HG03439 (cell line): ENCODE results near the gene CYP39A1.

Experiments
- ATAC-seq: cut with Tn5 transposase; IDR thresholded peaks from one replicate; pipeline ENCODE4 v1.9.1; 2021; ENCODE audit warnings: mild to moderate bottlenecking, moderate library complexity; ENCODE audit not compliant: unreplicated experiment

CYP39A1 gene, protein sequence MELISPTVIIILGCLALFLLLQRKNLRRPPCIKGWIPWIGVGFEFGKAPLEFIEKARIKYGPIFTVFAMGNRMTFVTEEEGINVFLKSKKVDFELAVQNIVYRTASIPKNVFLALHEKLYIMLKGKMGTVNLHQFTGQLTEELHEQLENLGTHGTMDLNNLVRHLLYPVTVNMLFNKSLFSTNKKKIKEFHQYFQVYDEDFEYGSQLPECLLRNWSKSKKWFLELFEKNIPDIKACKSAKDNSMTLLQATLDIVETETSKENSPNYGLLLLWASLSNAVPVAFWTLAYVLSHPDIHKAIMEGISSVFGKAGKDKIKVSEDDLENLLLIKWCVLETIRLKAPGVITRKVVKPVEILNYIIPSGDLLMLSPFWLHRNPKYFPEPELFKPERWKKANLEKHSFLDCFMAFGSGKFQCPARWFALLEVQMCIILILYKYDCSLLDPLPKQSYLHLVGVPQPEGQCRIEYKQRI

DNA sequence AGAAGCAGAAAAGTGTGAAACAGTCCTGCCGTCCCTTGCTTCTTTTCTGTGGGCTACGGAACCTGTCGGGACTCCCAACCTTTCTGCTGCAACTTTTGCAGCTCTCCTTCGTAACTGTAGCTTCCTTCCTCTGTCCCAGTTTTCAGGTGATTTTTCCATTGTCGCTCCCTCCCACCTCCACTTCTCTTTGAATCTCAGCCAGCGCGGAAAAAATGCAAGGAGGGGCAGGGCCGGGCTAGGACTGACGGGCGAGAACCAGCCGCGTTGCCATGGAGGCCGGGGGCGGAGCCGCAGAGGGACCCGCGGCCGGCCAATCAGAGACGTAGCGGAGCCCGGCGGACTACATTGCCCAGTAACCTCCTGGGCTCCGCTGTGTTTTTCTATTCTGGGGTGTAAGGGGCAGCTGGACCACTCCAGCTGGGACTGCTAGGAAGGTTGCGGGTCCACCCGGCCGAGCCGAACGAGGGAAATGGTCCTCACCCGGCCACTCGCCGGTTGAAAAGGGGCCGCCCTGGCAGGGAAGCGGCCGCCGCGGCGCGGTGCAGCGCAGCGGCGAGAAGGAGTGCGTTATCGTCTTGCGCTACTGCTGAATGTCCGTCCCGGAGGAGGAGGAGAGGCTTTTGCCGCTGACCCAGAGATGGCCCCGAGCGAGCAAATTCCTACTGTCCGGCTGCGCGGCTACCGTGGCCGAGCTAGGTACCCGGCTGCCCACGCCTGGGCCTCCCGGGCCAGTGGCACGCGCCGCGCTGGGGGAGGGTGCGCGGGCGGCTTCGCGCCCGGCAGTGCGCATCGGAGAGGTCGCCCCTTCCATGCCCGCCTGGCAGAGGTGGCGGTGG, at the start of gene CYP39A1, which contains the start of gene SLC25A27:
TSS of gene CYP39A1 (minus strand) at position 216 of the 836 bp plus-strand sequence. CDS start 236 bp downstream, outside the sequence.
TSS of gene SLC25A27 (plus strand) at position 373 of the 836 bp plus-strand sequence. CDS start at position 591, 218 bp downstream.
- peak; percentile 100 for ATAC-seq

GRCh38 chr6:46699970-46700369, 47.4 kb upstream of the CYP39A1 start:
- ATAC-seq = no peak

- ATAC-seq = no peak
These were observed 38.4 kb upstream of the CYP39A1 start for GRCh38 chr6:46690911-46691451.

- no peak for ATAC-seq
These were observed 37.6 kb upstream of the CYP39A1 start for GRCh38 chr6:46690141-46690755.

DNA sequence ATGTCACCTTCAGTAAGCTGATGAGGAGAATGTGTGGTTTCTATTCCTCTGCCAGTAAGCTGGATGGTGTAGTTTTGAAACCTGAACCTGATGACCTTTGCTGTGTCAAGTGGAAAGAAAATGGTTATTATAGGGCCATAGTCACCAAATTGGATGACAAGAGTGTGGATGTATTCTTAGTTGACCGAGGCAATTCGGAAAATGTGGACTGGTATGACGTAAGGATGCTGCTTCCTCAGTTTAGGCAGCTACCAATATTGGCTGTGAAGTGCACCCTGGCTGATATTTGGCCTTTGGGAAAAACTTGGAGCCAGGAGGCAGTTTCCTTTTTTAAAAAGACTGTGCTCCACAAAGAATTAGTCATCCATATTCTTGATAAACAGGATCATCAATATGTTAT, 37.0 kb upstream of the CYP39A1 start:
- no peak for ATAC-seq

GRCh38 chr6:46688966-46689335, 36.3 kb upstream of the CYP39A1 start:
- no peak for ATAC-seq

DNA sequence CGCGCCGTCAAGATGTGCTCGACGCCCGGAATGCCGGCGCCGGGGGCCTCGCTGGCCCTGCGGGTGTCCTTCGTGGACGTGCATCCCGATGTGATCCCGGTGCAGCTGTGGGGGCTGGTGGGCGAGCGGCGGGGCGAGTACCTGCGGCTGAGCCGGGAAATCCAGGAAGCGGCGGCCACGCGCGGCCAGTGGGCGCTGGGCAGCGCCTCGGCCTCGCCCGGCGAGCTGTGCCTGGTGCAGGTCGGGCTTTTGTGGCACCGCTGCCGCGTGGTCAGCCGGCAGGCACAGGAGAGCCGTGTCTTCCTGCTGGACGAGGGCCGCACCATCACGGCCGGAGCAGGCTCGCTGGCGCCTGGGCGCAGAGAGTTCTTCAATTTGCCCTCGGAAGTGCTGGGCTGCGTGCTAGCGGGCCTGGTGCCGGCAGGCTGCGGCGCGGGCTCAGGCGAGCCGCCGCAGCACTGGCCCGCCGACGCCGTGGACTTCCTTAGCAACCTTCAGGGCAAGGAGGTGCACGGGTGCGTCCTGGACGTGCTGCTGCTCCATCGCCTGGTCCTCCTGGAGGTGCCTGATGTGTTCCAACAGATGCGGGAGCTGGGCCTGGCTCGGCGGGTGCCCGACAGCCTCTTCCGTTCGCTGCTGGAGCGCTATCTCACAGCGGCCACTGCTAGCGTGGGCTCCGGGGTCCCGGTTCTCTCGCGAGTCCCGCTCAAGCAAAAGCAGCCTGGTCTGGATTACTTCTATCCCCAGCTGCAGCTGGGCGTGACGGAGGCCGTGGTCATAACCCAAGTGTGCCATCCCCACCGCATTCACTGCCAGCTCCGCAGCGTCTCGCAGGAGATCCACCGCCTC, 35.7 kb upstream of the CYP39A1 start:
- ATAC-seq = no peak

DNA sequence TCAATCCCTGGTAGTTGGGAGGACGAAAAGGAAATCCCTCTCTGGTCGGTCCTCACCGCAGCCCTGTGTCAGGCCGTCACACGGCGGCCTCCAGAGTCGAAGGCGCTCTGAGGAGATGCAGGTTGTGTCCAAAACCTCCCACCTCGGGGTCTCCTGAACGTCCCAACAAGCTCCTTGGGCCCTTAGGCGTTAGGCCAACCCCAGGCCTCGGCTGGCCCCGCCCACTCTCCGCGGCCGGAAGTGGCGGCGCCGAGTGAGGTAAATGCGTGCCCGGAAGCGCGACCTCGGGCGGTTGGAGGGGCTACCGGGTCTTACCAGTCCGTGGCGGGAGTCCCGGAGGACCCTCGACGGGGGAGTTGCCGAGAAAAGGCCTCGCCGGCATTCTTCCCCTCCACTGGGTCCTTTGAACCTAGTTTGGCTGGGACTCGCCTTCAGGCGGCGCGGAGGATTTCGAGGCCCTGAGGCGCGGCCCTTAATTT, 35.0 kb upstream of the CYP39A1 start, which contains the start of gene TDRD6:
TSS of gene TDRD6 (plus strand) at position 267 of the 479 bp plus-strand sequence. CDS start 244 bp downstream, outside the sequence.
- no peak for ATAC-seq

- no peak for ATAC-seq
These were observed 32.2 kb upstream of the CYP39A1 start for GRCh38 chr6:46684771-46685170.

DNA sequence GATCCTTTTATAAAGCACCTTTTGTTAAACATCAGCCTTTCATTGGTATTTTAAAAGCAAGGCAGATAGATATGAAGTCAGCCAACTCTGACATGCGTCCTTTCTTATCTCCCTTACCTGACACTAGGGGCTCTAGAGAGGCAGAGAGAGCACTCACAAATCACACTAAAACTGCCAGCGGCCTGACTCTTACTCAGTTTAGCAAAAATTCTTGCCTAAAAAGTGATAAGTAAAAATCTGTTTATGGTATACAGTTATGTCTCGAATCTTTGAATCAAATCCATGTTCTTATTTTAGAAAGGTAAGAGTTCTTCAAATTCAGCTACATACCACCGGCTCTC, 24.7 kb upstream of the CYP39A1 start:
- no peak for ATAC-seq

- ATAC-seq = no peak
These were observed 24.1 kb upstream of the CYP39A1 start for GRCh38 chr6:46676604-46677313.

GRCh38 chr6:46674410-46674809, 21.8 kb upstream of the CYP39A1 start:
- ATAC-seq = no peak

GRCh38 chr6:46667377-46667776, 14.8 kb upstream of the CYP39A1 start:
- no peak for ATAC-seq

DNA sequence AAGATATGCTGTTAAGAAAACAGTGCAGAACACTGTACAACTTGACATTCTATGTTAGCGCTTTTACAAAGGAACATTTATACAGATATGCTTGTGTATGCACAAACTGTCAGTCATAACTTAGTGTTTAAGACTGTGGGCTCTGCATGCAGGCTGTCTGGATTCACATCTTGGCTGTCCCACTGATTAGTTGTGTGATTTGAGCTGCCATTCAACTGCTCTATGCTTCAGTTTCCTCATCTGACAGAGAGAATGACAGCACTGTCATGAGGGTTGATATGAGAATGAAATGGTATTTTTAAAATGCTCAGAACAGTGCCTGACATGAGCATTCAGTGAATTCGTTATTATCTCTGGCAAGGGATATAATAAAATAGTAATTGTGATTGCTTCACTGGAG, 8.9 kb upstream of the CYP39A1 start:
- ATAC-seq = no peak

DNA sequence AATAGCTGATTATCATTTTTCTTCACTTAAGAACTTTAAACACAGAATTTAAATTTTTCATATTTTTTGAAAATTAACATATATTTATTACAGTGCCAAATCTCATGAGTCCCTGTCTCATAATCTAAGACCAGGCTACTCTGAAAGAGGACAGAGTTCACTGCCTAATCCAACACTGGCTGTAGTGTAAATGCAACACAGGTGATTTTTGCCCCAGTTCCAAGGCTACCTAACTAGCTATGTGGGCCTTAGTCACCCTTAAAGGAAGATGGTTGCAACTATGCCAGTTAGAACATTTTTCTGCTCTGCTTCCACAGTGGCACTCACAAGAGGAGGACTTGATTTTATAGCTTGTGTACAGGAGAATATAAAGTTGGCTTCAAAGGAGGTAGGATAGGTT, 5.0 kb upstream of the CYP39A1 start:
- ATAC-seq = no peak

DNA sequence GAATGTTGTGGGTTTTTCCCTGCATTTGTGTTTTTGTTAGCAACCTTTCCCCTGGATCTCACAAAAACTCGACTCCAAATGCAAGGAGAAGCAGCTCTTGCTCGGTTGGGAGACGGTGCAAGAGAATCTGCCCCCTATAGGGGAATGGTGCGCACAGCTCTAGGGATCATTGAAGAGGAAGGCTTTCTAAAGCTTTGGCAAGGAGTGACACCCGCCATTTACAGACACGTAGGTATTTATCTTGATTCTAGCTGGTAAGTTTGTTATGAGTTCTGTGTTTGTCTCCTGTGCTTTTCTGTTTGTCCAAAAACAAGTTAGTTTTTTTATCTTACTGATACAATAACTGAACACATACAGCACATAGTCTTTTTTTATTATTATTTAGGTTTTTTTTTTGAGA, 3.2 kb upstream of the CYP39A1 start:
- no peak for ATAC-seq

GRCh38 chr6:46653439-46654195, 999 bp upstream of the CYP39A1 start:
- ATAC-seq = no peak

GRCh38 chr6:46652232-46652602, 401 bp downstream of the CYP39A1 start:
- ATAC-seq = no peak

- no peak for ATAC-seq
These were observed 802 bp downstream of the CYP39A1 start for GRCh38 chr6:46651816-46652215.
